Neuronal stem cell (in vitro differentiated cells): Measurements from ENCODE around the gene FAHD2A.
"Not testable (repeated sequence)": the region's sequence is repeated elsewhere in the genome, so short reads cannot be mapped to it uniquely, and the experiment has no call there.

Experiments
- DNase-seq: peaks from one replicate; pipeline ENCODE4 v3.0.0-alpha.2; 2013; ENCODE audit warnings: low spot score
- H2AFZ ChIP-seq: one replicate; pipeline ENCODE4 v1.6.1; 2013; ENCODE audit warnings: mild to moderate bottlenecking, low read length, inconsistent platforms
- H2AK5ac ChIP-seq: 2 replicates; pipeline ENCODE4 v1.6.1; 2013; ENCODE audit warnings: low read depth, mild to moderate bottlenecking, inconsistent platforms, low read length, moderate library complexity, mixed read lengths
- H2BK120ac ChIP-seq: 2 replicates; pipeline ENCODE4 v1.6.1; 2013; ENCODE audit warnings: low read depth, mild to moderate bottlenecking, inconsistent platforms, low read length, moderate library complexity, mixed read lengths
- H2BK12ac ChIP-seq: one replicate; pipeline ENCODE4 v1.6.1; 2013; ENCODE audit warnings: low read length, inconsistent platforms
- H2BK15ac ChIP-seq: 2 replicates; pipeline ENCODE4 v1.6.1; 2013; ENCODE audit warnings: mild to moderate bottlenecking, low read length, inconsistent platforms, mixed read lengths
- H2BK5ac ChIP-seq: one replicate; pipeline ENCODE4 v1.6.1; 2013; ENCODE audit warnings: inconsistent platforms, mild to moderate bottlenecking, low read length, moderate library complexity
- H3K14ac ChIP-seq: one replicate; pipeline ENCODE4 v1.6.1; 2013; ENCODE audit warnings: low read length, inconsistent platforms
- H3K18ac ChIP-seq: 2 replicates; pipeline ENCODE4 v1.6.1; 2013; ENCODE audit warnings: low read length, inconsistent platforms
- H3K23ac ChIP-seq: 2 replicates; pipeline ENCODE4 v1.6.1; 2013; ENCODE audit warnings: low read depth, mild to moderate bottlenecking, mixed read lengths, low read length, inconsistent platforms; ENCODE audit not compliant: poor library complexity
- H3K27ac ChIP-seq: replicated peaks from 3 replicates; pipeline ENCODE4 v1.5.1; 2013; ENCODE audit warnings: low read length, inconsistent platforms
- H3K27me3 ChIP-seq, 3 experiments: 2 replicates each; pipeline ENCODE4 v1.6.1; 2013; ENCODE audit warnings: low read length in 3 of 3, mild to moderate bottlenecking in 2 of 3, inconsistent platforms in 1 of 3, low read depth in 1 of 3, mixed read lengths in 1 of 3, moderate library complexity in 1 of 3; ENCODE audit not compliant: control insufficient read depth in 3 of 3, insufficient read depth in 3 of 3
- H3K36me3 ChIP-seq, 2 donors: replicated peaks in 1 of 2; 2 replicates each; pipeline ENCODE4 v1.6.1; 2013; ENCODE audit warnings: low read length in 2 of 2; ENCODE audit not compliant: control insufficient read depth in 2 of 2, insufficient read depth in 2 of 2
- H3K4ac ChIP-seq: 2 replicates; pipeline ENCODE4 v1.6.1; 2013; ENCODE audit warnings: inconsistent platforms, mild to moderate bottlenecking, low read length, moderate library complexity
- H3K4me1 ChIP-seq, 2 donors: 1 replicate in 1 of 2; 2 replicates in 1 of 2; pipeline ENCODE4 v1.6.1; 2013; ENCODE audit warnings: low read length in 2 of 2, low read depth in 1 of 2; ENCODE audit not compliant: control insufficient read depth in 2 of 2, insufficient read depth in 1 of 2
- H3K4me2 ChIP-seq: one replicate; pipeline ENCODE4 v1.6.1; 2013; ENCODE audit warnings: mild to moderate bottlenecking, low read length, inconsistent platforms; ENCODE audit not compliant: insufficient read depth, poor library complexity, severe bottlenecking
- H3K4me3 ChIP-seq, 2 donors: 2 replicates each; pipeline ENCODE4 v1.5.1; 2013; ENCODE audit warnings: low read length in 2 of 2, mild to moderate bottlenecking in 2 of 2, inconsistent platforms in 1 of 2, moderate library complexity in 1 of 2
- H3K79me1 ChIP-seq: one replicate; pipeline ENCODE4 v1.6.1; 2013; ENCODE audit warnings: low read depth, mild to moderate bottlenecking, inconsistent platforms, low read length, moderate library complexity
- H3K9ac ChIP-seq: one replicate; pipeline ENCODE4 v1.6.1; 2013; ENCODE audit warnings: mild to moderate bottlenecking, low read depth, low read length, inconsistent platforms; ENCODE audit not compliant: poor library complexity
- H3K9me3 ChIP-seq, 2 donors: replicated peaks in 1 of 2; 2 replicates each; pipeline versions ENCODE3 to v1.6.1; 2013; ENCODE audit warnings: low read length in 2 of 2, mild to moderate bottlenecking in 2 of 2, inconsistent platforms in 1 of 2, low read depth in 1 of 2, mixed read lengths in 1 of 2, moderate library complexity in 1 of 2; ENCODE audit not compliant: control insufficient read depth in 2 of 2, insufficient read depth in 1 of 2
- H4K8ac ChIP-seq: one replicate; pipeline ENCODE4 v1.6.1; 2013; ENCODE audit warnings: low read depth, mild to moderate bottlenecking, inconsistent platforms, low read length, moderate library complexity
- H4K91ac ChIP-seq: one replicate; pipeline ENCODE4 v1.6.1; 2013; ENCODE audit warnings: low read length, low read depth, mild to moderate bottlenecking, inconsistent platforms; ENCODE audit not compliant: poor library complexity
- WGBS, 2 donors: extraction: QIAGEN DNeasy Blood & Tissue Kit; methylation state at CpG; one replicate each; pipeline ENCODE4 v1.1.7; 2013; ENCODE audit warnings: missing lambda C conversion rate in 2 of 2, mixed read lengths in 1 of 2; ENCODE audit not compliant: insufficient read length in 2 of 2, insufficient replicate concordance in 1 of 2; ENCODE audit errors: extremely low coverage in 2 of 2; 5-methylcytosine and 5-hydroxymethylcytosine counted together

Gene FAHD2A

GRCh38 chr2:95435872-95436209 lies 33.3 kb downstream of the FAHD2A start:
- H4K8ac ChIP-seq, H3K4me3 ChIP-seq, H2AK5ac ChIP-seq, H2AFZ ChIP-seq, H3K4me1 ChIP-seq, H2BK12ac ChIP-seq, H3K36me3 ChIP-seq, H3K27ac ChIP-seq, H2BK5ac ChIP-seq, H3K27me3 ChIP-seq, H3K14ac ChIP-seq, H3K4me2 ChIP-seq, H3K9me3 ChIP-seq, H3K79me1 ChIP-seq, DNase-seq, H3K9ac ChIP-seq, H3K18ac ChIP-seq, H4K91ac ChIP-seq, H3K23ac ChIP-seq, H2BK15ac ChIP-seq, H2BK120ac ChIP-seq, H3K4ac ChIP-seq: not testable (repeated sequence)
- WGBS, 2 donors: no CpG with 5 or more reads among the region's 5 CpGs

- WGBS, 2 donors: no CpG with 5 or more reads among the region's 2 CpGs
- H2AFZ ChIP-seq, H3K27ac ChIP-seq, H2BK12ac ChIP-seq, H3K36me3 ChIP-seq, H3K4me1 ChIP-seq, H3K14ac ChIP-seq, H2BK15ac ChIP-seq, H3K23ac ChIP-seq, H4K91ac ChIP-seq, H2AK5ac ChIP-seq, H3K4me2 ChIP-seq, H2BK5ac ChIP-seq, H4K8ac ChIP-seq, H3K27me3 ChIP-seq, H3K4me3 ChIP-seq, H3K18ac ChIP-seq, H3K9ac ChIP-seq, H2BK120ac ChIP-seq, H3K4ac ChIP-seq, H3K79me1 ChIP-seq, DNase-seq, H3K9me3 ChIP-seq: not testable (repeated sequence)
These were observed 40.1 kb downstream of the FAHD2A start for GRCh38 chr2:95442474-95443099.

DNA sequence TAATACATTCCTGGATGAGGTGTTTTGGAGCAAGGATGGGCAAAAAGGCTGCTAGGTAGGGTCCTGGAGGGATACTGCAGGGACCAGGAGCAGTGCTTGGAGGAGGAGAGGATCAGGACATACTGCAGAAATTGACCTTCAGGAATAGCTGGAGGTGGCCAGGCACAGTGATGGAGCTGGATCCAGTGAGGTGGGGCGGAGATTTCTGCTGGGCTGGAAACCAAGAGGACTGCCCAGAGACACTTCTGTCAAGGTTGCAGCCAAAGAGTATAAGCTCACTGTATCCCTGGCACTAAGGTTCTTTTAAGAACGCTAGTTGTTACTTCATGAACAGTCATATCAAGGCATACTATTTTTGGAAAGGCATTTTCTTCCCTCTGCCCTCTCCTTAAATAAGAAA lies 42.8 kb downstream of the FAHD2A start:
- H3K9me3 ChIP-seq, H3K18ac ChIP-seq, H3K27ac ChIP-seq, H2AFZ ChIP-seq, H3K14ac ChIP-seq, H4K91ac ChIP-seq, H4K8ac ChIP-seq, H3K27me3 ChIP-seq, H3K4me2 ChIP-seq, H3K79me1 ChIP-seq, H2BK120ac ChIP-seq, H2AK5ac ChIP-seq, H2BK5ac ChIP-seq, H3K4ac ChIP-seq, H3K4me1 ChIP-seq, DNase-seq, H3K23ac ChIP-seq, H2BK12ac ChIP-seq, H2BK15ac ChIP-seq, H3K4me3 ChIP-seq, H3K9ac ChIP-seq, H3K36me3 ChIP-seq: not testable (repeated sequence)
- WGBS, 2 donors: no CpG with 5 or more reads among the region's 2 CpGs

DNA sequence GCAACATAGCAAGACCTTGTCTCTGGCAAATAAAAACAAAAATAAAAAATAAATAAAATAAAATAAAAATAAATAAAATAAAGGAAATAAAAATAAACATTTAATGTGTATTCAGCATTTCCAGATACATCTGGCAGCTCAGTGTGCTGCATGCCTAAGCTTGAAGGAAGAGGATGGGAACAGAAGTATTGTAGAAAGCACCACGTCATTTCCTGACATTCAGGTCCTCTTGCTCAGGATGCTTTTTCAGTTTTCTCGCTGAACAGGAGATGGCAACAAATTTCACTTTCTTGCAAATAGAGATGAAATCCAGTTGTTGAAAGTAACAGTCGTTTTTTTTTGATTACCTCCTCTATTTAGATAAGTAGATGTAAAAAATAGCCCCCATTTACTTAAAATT lies 60.8 kb downstream of the FAHD2A start:
- H3K27ac ChIP-seq, H2BK120ac ChIP-seq, H2BK15ac ChIP-seq, H2BK12ac ChIP-seq, H4K8ac ChIP-seq, H2BK5ac ChIP-seq, H3K4me3 ChIP-seq, H3K27me3 ChIP-seq, H3K14ac ChIP-seq, H3K79me1 ChIP-seq, H3K4me2 ChIP-seq, H4K91ac ChIP-seq, H3K18ac ChIP-seq, H2AK5ac ChIP-seq, H3K23ac ChIP-seq, DNase-seq, H3K9ac ChIP-seq, H3K4me1 ChIP-seq, H3K36me3 ChIP-seq, H3K4ac ChIP-seq, H3K9me3 ChIP-seq, H2AFZ ChIP-seq: not testable (repeated sequence)
- WGBS, 2 donors: no CpG with 5 or more reads among the region's 3 CpGs
